OCI-LY1 (cell line): ENCODE results near the gene IFT74.

Source experiments
- EZH2 ChIP-seq: fragments of 200-600 bp; sonication (generic), shearing (Covaris generic); IDR thresholded peaks from 2 replicates; pipeline ENCODE4 v1.8.0; 2017; ENCODE audit warnings: borderline replicate concordance, mixed run types, mild to moderate bottlenecking, antibody characterized with exemption, low read length, moderate library complexity, mixed read lengths
- TF ChIP-seq, protein P1 (sequence below): fragments of 200-600 bp; sonication (generic), shearing (Covaris generic); IDR thresholded peaks from 2 replicates; pipeline ENCODE4 v1.5.1; 2017; ENCODE audit warnings: mild to moderate bottlenecking, antibody characterized with exemption, low read length, moderate library complexity, mixed read lengths

DNA sequence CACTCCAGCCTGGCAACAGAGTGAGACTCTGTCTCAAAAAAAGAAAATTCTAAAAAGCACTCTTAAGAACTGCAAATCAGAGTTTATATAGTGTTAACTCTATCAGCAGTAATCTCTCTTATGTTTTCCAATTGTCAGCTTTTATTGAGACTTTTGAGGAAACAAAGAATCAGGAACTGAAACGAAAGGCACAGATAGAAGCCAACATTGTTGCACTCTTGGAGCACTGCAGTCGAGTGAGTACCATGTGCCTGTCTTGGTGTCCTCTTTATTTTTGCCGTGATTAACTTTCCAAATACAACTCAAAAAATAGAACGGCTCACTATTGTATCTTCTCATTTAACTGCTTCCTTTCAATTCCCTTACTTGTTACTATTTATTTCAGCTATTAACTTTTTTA, 90.9 kb downstream of the IFT74 start:
- TF ChIP-seq, protein P1, sequence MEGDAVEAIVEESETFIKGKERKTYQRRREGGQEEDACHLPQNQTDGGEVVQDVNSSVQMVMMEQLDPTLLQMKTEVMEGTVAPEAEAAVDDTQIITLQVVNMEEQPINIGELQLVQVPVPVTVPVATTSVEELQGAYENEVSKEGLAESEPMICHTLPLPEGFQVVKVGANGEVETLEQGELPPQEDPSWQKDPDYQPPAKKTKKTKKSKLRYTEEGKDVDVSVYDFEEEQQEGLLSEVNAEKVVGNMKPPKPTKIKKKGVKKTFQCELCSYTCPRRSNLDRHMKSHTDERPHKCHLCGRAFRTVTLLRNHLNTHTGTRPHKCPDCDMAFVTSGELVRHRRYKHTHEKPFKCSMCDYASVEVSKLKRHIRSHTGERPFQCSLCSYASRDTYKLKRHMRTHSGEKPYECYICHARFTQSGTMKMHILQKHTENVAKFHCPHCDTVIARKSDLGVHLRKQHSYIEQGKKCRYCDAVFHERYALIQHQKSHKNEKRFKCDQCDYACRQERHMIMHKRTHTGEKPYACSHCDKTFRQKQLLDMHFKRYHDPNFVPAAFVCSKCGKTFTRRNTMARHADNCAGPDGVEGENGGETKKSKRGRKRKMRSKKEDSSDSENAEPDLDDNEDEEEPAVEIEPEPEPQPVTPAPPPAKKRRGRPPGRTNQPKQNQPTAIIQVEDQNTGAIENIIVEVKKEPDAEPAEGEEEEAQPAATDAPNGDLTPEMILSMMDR, result no peak
- no peak for TF ChIP-seq EZH2
